Suprapubic skin (tissue), 4 donors: Measurements from ENCODE around the gene TRIM73.
"Not testable (repeated sequence)": the region's sequence is repeated elsewhere in the genome, so short reads cannot be mapped to it uniquely, and the experiment has no call there.

Experiments
- EP300 ChIP-seq: sonication (generic); formaldehyde crosslinking; IDR thresholded peaks from one replicate; pipeline ENCODE4 v1.6.1; 2017; ENCODE audit warnings: antibody characterized with exemption
- POLR2A ChIP-seq, 2 donors: fragments of 450-650 bp; IDR thresholded peaks; one replicate each; pipeline ENCODE4 v1.6.1; 2017; ENCODE audit warnings: antibody characterized with exemption in 2 of 2, mild to moderate bottlenecking in 2 of 2, moderate library complexity in 2 of 2
- POLR2AphosphoS5 ChIP-seq, 3 donors: sonication (generic); formaldehyde crosslinking; IDR thresholded peaks; one replicate each; pipeline ENCODE4 v1.6.1; 2017; ENCODE audit warnings: antibody characterized with exemption in 3 of 3
- TF ChIP-seq, protein P1 (sequence below), 2 donors: fragments of 200-600 bp in 1 of 2; fragments of 450-650 bp in 1 of 2; sonication (generic) in 1 of 2; IDR thresholded peaks; one replicate each; pipeline ENCODE4 v1.5.1; 2016 to 2019; ENCODE audit warnings: antibody characterized with exemption in 2 of 2, mild to moderate bottlenecking in 1 of 2, moderate library complexity in 1 of 2

DNA sequence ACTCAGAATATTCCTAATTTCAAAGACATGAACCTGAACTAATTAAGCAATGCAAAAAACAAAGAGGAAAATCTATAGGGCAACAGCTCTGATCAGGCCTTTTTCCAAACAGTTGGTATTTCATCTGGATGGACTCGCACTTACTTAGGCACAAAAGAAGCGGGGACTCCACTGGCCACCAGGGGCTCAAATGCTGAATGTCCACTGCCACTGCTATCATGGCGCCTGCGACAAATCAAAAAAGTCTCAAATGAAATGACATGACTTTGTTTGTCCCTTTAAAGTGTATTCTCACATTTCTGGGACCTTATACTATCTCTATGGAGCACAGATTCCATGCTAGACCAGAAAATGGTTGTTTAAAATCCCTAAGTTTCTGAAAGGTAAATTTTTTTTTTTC lies 43.6 kb downstream of the TRIM73 start:
- TF ChIP-seq, protein P1, sequence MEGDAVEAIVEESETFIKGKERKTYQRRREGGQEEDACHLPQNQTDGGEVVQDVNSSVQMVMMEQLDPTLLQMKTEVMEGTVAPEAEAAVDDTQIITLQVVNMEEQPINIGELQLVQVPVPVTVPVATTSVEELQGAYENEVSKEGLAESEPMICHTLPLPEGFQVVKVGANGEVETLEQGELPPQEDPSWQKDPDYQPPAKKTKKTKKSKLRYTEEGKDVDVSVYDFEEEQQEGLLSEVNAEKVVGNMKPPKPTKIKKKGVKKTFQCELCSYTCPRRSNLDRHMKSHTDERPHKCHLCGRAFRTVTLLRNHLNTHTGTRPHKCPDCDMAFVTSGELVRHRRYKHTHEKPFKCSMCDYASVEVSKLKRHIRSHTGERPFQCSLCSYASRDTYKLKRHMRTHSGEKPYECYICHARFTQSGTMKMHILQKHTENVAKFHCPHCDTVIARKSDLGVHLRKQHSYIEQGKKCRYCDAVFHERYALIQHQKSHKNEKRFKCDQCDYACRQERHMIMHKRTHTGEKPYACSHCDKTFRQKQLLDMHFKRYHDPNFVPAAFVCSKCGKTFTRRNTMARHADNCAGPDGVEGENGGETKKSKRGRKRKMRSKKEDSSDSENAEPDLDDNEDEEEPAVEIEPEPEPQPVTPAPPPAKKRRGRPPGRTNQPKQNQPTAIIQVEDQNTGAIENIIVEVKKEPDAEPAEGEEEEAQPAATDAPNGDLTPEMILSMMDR (IDR thresholded peaks at IDR 0.05): not testable (repeated sequence)
- not testable (repeated sequence) for TF ChIP-seq POLR2A (IDR thresholded peaks at IDR 0.05); POLR2AphosphoS5 (IDR thresholded peaks at IDR 0.05); EP300
